DMS114 treated with DMSO at 0.1 percent for 48 hours (cell line): ENCODE data around the gene MPV17L2.

Experiments
- DNase-seq: peaks from one replicate; lab custom pipeline; 2025; ENCODE audit not compliant: unreplicated experiment; lab: John Stamatoyannopoulos, UW

The MPV17L2 gene

DNA sequence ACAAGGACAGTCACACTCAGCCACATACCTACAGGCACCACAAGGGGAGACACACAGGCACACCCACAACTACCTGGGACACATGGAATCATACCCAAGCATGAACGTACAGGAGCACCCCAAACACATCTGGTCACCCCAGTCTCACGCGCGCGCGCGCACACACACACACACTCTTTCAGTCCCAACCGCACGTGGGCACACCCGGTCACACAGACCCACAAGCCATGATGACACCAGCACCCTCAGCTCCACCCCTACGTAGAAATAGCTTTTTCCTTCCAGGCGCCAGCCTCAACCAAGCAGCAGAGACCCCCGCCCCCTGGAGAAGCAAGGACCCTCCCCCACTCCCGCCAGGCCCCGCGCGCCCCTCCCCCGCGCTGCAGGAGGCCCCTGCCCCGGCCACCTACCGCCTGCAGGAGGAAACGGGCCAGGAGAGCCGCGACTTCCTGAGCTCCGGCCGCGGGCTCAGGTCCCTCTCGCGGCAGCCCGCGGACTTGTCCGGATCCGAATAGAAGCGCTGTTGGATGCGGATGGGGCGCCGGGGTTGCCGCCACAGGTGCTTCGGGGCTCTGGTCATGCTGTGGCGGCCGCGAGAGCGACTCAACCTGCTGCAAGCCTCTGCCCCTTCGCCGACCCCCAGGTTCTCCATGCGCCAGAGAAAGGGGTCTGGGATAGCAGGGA is 39.7 kb downstream of the MPV17L2 start:
- DNase-seq: no peak

- no peak for DNase-seq
Observed at GRCh38 chr19:18233224-18233825, 40.3 kb downstream of the MPV17L2 start.

DNA sequence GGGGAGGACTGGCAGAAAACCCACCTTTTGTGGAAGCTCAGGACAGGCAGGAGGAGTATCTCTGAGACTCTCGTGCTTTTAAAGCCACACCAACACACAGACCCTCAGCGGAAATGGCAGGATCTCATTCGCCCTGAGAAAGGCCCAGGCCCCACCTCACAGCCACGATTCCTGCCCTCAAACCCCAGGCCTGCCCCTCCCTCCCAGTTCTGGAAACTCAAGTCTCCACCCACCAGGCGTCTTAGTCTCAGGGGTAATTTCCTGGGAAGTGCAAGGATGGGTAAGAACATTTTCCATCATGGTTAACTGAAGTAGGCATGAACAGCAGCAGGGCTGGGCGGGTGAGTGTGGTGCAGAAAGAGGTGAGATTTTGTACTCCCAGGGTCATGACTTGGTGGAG is 41.2 kb downstream of the MPV17L2 start:
- no peak for DNase-seq

GRCh38 chr19:18239303-18239702 is 46.3 kb downstream of the MPV17L2 start:
- no peak for DNase-seq

DNA sequence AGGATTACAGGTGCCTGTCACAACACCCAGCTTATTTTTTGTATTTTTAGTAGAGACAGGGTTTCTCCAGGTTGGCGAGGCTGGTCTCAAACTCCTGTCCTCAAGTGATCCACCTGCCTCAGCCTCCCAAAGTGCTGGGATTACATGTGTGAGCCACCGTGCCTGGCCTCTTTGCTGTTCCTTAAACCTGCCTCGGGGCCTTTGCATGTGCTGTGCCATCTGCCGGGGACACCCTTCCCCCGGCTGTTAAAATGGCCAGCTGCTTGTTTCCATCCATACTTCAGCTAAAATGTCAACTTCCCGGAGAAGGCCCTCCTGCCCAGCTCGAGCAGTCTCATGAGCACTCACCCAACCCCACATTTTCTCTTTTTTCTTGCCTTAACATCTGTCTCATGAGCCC is 52.3 kb downstream of the MPV17L2 start:
- DNase-seq: no peak
